A549 treated with AZD9567 at 1 μM for 4 hours (cell line): Measurements from ENCODE around the gene SMPDL3B. TPM values are rescaled to one million over a fixed set of nuclear protein-coding genes. Genes with fewer than 3 reads are reported as not detected.

Experiments
- total RNA-seq: library from RNA; stranded (reverse); fragments of 200-300 nt; extraction: Qiagen RNA extraction; gene quantifications from 5 replicates; pipeline ENCODE4 v1.2.3, GENCODE V29; 2022; ENCODE audit not compliant: insufficient read depth

The SMPDL3B gene
- 1.0 to 1.4 TPM (median 1.3 TPM) in 4 of 5 replicates, not detected in the other for total RNA-seq

DNA sequence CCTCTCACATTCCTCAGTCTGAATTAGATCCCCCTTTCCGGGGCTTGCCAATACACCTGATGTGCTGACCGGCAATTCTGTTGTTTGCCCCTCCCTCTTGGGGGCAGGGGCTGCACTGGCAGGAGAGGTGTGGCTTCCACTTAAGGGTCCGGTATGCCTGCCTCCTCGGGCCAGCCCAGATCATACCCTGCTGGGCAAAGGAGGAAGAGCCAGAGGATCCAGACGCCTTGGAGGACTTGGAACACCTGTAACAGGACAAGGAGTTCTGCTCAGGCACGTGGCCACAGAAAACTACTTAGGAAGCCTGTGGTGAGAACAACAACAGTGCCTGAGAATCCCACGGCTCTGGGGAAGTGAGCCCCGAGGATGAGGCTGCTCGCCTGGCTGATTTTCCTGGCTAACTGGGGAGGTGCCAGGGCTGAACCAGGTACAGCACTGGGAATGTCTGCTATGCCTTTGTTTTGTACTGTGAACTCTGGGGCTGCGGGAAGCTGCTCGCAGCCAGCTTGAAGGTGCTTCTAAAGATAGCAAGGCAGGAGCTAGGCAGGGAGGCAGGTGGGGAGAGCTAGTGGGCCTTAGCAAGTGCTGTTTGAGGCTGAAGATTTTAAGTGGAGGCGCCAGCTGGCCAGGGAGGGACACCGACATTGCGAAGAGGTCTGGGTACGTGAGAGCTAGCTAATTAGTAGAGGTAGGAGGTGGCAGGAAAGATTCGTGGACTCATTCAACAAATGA lies at the start of gene SMPDL3B:
Gene SMPDL3B, plus strand, starts transcription at position 183 of the 732 bp plus-strand sequence. Its CDS starts 184 bp downstream, at position 367.

GRCh38 chr1:27959792-27960603 lies 25.2 kb downstream of the SMPDL3B start, which contains the start of gene XKR8:
Gene XKR8 (plus strand): TSS chr1:27959973. CDS start chr1:27960070, 97 bp downstream.

Other genes with a start within 250 kb of the SMPDL3B start
- 6.5 to 9.3 TPM (median 6.8 TPM) in 5 replicates for gene FAM76A, start 209.0 kb upstream of the SMPDL3B start, total RNA-seq
- 9.2 to 15.8 TPM (median 10.2 TPM) in 5 replicates for gene STX12, start 161.8 kb upstream of the SMPDL3B start, total RNA-seq
- gene PPP1R8, start 104.2 kb upstream of the SMPDL3B start, total RNA-seq: 34.6 to 45.3 TPM (median 36.8 TPM) in 5 replicates
- 0.55 to 1.2 TPM (median 1.0 TPM) in 4 of 5 replicates, not detected in the other for gene THEMIS2, start 62.5 kb upstream of the SMPDL3B start, total RNA-seq
- 36.0 to 52.5 TPM (median 39.4 TPM) in 5 replicates for gene RPA2, start 20.4 kb upstream of the SMPDL3B start, total RNA-seq
- gene XKR8, start 25.0 kb downstream of the SMPDL3B start, total RNA-seq: 3.1 to 5.7 TPM (median 4.3 TPM) in 5 replicates
- 4.9 to 6.2 TPM (median 6.1 TPM) in 5 replicates for gene EYA3, start 153.6 kb downstream of the SMPDL3B start, total RNA-seq
- gene PTAFR, start 241.7 kb downstream of the SMPDL3B start, total RNA-seq: 0.13 to 0.15 TPM (median 0.13 TPM) in 4 of 5 replicates, not detected in the other